Adrenal gland (tissue), 5 donors: ENCODE data around the gene ARHGAP20.

Experiments
- CTCF ChIP-seq, 6 experiments: fragments of 450-650 bp in 4 of 6; fragments of 200-600 bp in 2 of 6; sonication (generic) in 1 of 6; IDR thresholded peaks; 1 replicate in 5 of 6; 2 replicates in 1 of 6; pipeline versions ENCODE4 v1.5.1 to v1.8.0; 2016 to 2021; ENCODE audit warnings: antibody characterized with exemption in 6 of 6, mild to moderate bottlenecking in 2 of 6, moderate library complexity in 1 of 6
- POLR2A ChIP-seq, 2 donors: fragments of 450-650 bp; IDR thresholded peaks; one replicate each; pipeline ENCODE4 v1.6.1; 2017; ENCODE audit warnings: antibody characterized with exemption in 2 of 2, mild to moderate bottlenecking in 2 of 2, moderate library complexity in 1 of 2
- donor health status: DM: no; HTN: no; CAD: no.

GRCh38 chr11:110716361-110716760 is 4.1 kb upstream of the ARHGAP20 start:
- TF ChIP-seq CTCF (IDR thresholded peaks at IDR 0.05) (no peak), POLR2A (IDR thresholded peaks at IDR 0.05) (no peak)
